Measurements from ENCODE around the gene FAM3D. TPM values are rescaled to one million over a fixed set of nuclear protein-coding genes. Genes with fewer than 3 reads are reported as not detected.

The FAM3D gene
- total RNA-seq, 1 experiment from 2014 or later: not detected

GRCh38 chr3:58656631-58657030 is 9.9 kb downstream of the FAM3D start:
- no peak for DNase-seq (ENCODE audit: low read depth)

- DNase-seq (ENCODE audit: low read depth): no peak
Observed at GRCh38 chr3:58654466-58654865, 12.1 kb downstream of the FAM3D start.

- no peak for DNase-seq (ENCODE audit: low read depth)
Observed at GRCh38 chr3:58652624-58653023, 13.9 kb downstream of the FAM3D start.

GRCh38 chr3:58651276-58651675 is 15.3 kb downstream of the FAM3D start:
- DNase-seq (ENCODE audit: low read depth): no peak

- DNase-seq (ENCODE audit: low read depth): no peak
Observed at GRCh38 chr3:58647381-58648141, 19.0 kb downstream of the FAM3D start.

- peak; percentile 39 for DNase-seq (ENCODE audit: low read depth)
Observed at GRCh38 chr3:58646503-58646902, 20.1 kb downstream of the FAM3D start.

GRCh38 chr3:58645726-58646125 is 20.8 kb downstream of the FAM3D start:
- DNase-seq (ENCODE audit: low read depth): no peak

GRCh38 chr3:58642846-58643245 is 23.7 kb downstream of the FAM3D start:
- DNase-seq (ENCODE audit: low read depth): no peak

- peak; percentile 66 for DNase-seq (ENCODE audit: low read depth)
Observed at GRCh38 chr3:58640700-58641372, 25.7 kb downstream of the FAM3D start.

GRCh38 chr3:58639842-58640241 is 26.7 kb downstream of the FAM3D start:
- DNase-seq (ENCODE audit: low read depth): no peak

GRCh38 chr3:58639001-58639400 is 27.6 kb downstream of the FAM3D start:
- DNase-seq (ENCODE audit: low read depth): peak; percentile 38

GRCh38 chr3:58638591-58638990 is 28.0 kb downstream of the FAM3D start:
- no peak for DNase-seq (ENCODE audit: low read depth)

- no peak for DNase-seq (ENCODE audit: low read depth)
Observed at GRCh38 chr3:58637509-58637908, 29.1 kb downstream of the FAM3D start.

GRCh38 chr3:58635371-58636285 is 30.9 kb downstream of the FAM3D start:
- no peak for DNase-seq (ENCODE audit: low read depth)

GRCh38 chr3:58633157-58633865 is 33.3 kb downstream of the FAM3D start:
- peak; percentile 17 for DNase-seq (ENCODE audit: low read depth)

- no peak for DNase-seq (ENCODE audit: low read depth)
Observed at GRCh38 chr3:58631742-58632141, 34.8 kb downstream of the FAM3D start.

GRCh38 chr3:58630710-58631092 is 35.9 kb downstream of the FAM3D start:
- DNase-seq (ENCODE audit: low read depth): no peak

- DNase-seq (ENCODE audit: low read depth): peak; percentile 54
Observed at GRCh38 chr3:58630076-58630709, 36.4 kb downstream of the FAM3D start.

GRCh38 chr3:58629629-58630028 is 36.9 kb downstream of the FAM3D start:
- no peak for DNase-seq (ENCODE audit: low read depth)

GRCh38 chr3:58628823-58629562 is 37.6 kb downstream of the FAM3D start:
- DNase-seq (ENCODE audit: low read depth): peak; percentile 64
